ENCODE results near the gene WDR48.

- TF ChIP-seq CTCF (IDR thresholded peaks at IDR 0.05; ENCODE audit: insufficient read depth, low read depth, low read length) (no peak), EZH2 (IDR thresholded peaks at IDR 0.05; ENCODE audit: insufficient read depth, low read length) (no peak)
These were observed 52.2 kb downstream of the WDR48 start for GRCh38 chr3:39103791-39104552.

Measured in astrocyte (in vitro differentiated cells and primary cell).